Esophagus muscularis mucosa (tissue), 4 donors: ENCODE data around the gene CTRL.

Experiments
- EP300 ChIP-seq: sonication (generic); formaldehyde crosslinking; IDR thresholded peaks from one replicate; pipeline ENCODE4 v1.6.1; 2017; ENCODE audit warnings: antibody characterized with exemption
- POLR2A ChIP-seq: fragments of 450-650 bp; IDR thresholded peaks from one replicate; pipeline ENCODE4 v1.6.1; 2017; ENCODE audit warnings: antibody characterized with exemption, moderate library complexity, mild to moderate bottlenecking, low read depth
- POLR2AphosphoS5 ChIP-seq, 2 donors: sonication (generic); formaldehyde crosslinking; IDR thresholded peaks; one replicate each; pipeline ENCODE4 v1.6.1; 2017; ENCODE audit warnings: antibody characterized with exemption in 2 of 2
- TF ChIP-seq, protein P1 (sequence below), 3 experiments: fragments of 200-600 bp in 2 of 3; fragments of 450-650 bp in 1 of 3; sonication (generic) in 2 of 3; IDR thresholded peaks; one replicate each; pipeline ENCODE4 v1.5.1; 2017 to 2019; ENCODE audit warnings: antibody characterized with exemption in 3 of 3, mild to moderate bottlenecking in 2 of 3, moderate library complexity in 1 of 3

DNA sequence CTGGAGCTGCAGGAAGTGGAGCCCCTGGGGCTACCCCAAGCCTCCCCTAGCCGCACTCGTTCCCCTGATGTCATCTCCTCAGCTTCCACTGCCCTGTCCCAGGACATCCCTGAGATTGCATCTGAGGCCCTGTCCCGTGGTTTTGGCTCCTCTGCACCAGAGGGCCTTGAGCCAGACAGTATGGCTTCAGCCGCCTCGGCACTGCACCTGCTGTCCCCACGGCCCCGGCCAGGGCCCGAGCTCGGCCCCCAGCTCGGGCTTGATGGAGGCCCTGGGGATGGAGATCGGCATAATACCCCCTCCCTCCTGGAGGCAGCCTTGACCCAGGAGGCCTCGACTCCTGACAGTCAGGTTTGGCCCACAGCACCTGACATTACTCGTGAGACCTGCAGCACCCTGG, 51.1 kb downstream of the CTRL start:
- TF ChIP-seq, protein P1, sequence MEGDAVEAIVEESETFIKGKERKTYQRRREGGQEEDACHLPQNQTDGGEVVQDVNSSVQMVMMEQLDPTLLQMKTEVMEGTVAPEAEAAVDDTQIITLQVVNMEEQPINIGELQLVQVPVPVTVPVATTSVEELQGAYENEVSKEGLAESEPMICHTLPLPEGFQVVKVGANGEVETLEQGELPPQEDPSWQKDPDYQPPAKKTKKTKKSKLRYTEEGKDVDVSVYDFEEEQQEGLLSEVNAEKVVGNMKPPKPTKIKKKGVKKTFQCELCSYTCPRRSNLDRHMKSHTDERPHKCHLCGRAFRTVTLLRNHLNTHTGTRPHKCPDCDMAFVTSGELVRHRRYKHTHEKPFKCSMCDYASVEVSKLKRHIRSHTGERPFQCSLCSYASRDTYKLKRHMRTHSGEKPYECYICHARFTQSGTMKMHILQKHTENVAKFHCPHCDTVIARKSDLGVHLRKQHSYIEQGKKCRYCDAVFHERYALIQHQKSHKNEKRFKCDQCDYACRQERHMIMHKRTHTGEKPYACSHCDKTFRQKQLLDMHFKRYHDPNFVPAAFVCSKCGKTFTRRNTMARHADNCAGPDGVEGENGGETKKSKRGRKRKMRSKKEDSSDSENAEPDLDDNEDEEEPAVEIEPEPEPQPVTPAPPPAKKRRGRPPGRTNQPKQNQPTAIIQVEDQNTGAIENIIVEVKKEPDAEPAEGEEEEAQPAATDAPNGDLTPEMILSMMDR (IDR thresholded peaks at IDR 0.05) = no peak
- TF ChIP-seq POLR2AphosphoS5 (IDR thresholded peaks at IDR 0.05) = no peak
- TF ChIP-seq EP300 = no peak
- no peak for TF ChIP-seq POLR2A
